Nephron progenitor cell (in vitro differentiated cells): ENCODE data around the gene TIMM10B.
A peak's percentile ranks its signal among the peaks of the same experiment; 100 is the strongest.

Experiments used
- DNase-seq: peaks from one replicate; pipeline ENCODE4 v3.0.0; 2021
- H3K27ac Mint-ChIP-seq: 2 replicates; pipeline ENCODE4 v1.8.0; 2021; ENCODE audit warnings: mild to moderate bottlenecking, moderate library complexity, mixed read lengths
- H3K27me3 Mint-ChIP-seq: 2 replicates; pipeline ENCODE4 v1.8.0; 2021; ENCODE audit warnings: mild to moderate bottlenecking, low read depth, mixed read lengths; ENCODE audit not compliant: poor library complexity
- H3K36me3 Mint-ChIP-seq: 2 replicates; pipeline ENCODE4 v1.8.0; 2021; ENCODE audit warnings: low read depth, mixed read lengths
- H3K4me1 Mint-ChIP-seq: 2 replicates; pipeline ENCODE4 v1.8.0; 2021; ENCODE audit warnings: mixed read lengths
- H3K4me3 Mint-ChIP-seq: 2 replicates; pipeline ENCODE4 v1.8.0; 2021; ENCODE audit warnings: mild to moderate bottlenecking, moderate library complexity, mixed read lengths
- H3K9me3 Mint-ChIP-seq: 2 replicates; pipeline ENCODE4 v1.8.0; 2021; ENCODE audit warnings: mild to moderate bottlenecking, moderate library complexity, mixed read lengths
- TF ChIP-seq, protein P1 (sequence below): fragments of 200-600 bp; sonication (generic); IDR thresholded peaks from 2 replicates; pipeline ENCODE4 v1.5.0; 2021; ENCODE audit warnings: antibody characterized with exemption

Gene TIMM10B

DNA sequence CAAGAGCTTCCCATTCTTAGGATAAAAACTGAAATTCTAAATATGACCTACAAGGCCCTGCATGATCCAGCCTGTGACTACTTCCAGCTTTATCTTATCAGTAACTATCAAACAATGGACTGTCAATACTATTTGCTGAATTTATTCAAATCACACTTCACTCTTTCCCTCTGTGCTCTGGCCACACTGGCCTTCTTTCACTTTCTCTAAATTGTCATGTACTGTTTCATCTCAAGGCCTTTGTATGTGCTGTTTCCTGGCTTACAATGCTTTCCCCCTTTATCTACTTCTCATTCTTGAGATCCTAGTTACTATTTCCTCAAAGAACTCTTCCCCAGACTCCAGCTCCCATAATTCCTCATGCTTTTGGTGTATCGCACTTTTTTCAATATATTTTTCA, 5.6 kb downstream of the TIMM10B start:
- H3K27ac Mint-ChIP-seq, result no peak overlapping the region
- no peak overlapping the region for H3K4me3 Mint-ChIP-seq
- no peaks in the 10 kb centered on the region for H3K9me3 Mint-ChIP-seq
- no peaks in the 10 kb centered on the region for H3K27me3 Mint-ChIP-seq
- TF ChIP-seq, protein P1, sequence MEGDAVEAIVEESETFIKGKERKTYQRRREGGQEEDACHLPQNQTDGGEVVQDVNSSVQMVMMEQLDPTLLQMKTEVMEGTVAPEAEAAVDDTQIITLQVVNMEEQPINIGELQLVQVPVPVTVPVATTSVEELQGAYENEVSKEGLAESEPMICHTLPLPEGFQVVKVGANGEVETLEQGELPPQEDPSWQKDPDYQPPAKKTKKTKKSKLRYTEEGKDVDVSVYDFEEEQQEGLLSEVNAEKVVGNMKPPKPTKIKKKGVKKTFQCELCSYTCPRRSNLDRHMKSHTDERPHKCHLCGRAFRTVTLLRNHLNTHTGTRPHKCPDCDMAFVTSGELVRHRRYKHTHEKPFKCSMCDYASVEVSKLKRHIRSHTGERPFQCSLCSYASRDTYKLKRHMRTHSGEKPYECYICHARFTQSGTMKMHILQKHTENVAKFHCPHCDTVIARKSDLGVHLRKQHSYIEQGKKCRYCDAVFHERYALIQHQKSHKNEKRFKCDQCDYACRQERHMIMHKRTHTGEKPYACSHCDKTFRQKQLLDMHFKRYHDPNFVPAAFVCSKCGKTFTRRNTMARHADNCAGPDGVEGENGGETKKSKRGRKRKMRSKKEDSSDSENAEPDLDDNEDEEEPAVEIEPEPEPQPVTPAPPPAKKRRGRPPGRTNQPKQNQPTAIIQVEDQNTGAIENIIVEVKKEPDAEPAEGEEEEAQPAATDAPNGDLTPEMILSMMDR, result no peak
- peaks cover 15% of the 10 kb centered on the region for H3K4me1 Mint-ChIP-seq
- peaks cover 19% of the 10 kb centered on the region for H3K36me3 Mint-ChIP-seq
- no peak for DNase-seq

DNA sequence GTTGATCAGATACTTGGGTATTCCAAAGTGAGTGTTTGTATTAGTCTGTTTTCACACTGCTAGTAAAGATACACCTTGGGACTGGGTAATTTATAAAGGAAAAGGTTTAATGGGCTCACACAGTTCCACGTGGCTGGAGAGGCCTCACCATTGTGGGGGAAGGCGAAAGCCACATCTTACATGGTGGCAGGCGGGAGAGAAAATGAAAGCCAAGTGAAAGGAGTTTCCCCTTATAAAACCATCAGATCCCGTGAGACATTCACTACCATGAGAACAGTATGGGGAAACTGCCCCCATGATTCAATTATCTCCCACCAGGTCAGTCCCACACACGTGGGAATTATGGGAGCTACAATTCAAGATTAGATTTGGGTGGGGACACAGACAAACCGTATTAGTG, 7.0 kb downstream of the TIMM10B start:
- no peak for DNase-seq
- no peak overlapping the region for H3K4me3 Mint-ChIP-seq
- H3K9me3 Mint-ChIP-seq, result no peaks in the 10 kb centered on the region
- H3K27ac Mint-ChIP-seq, result no peak overlapping the region
- H3K36me3 Mint-ChIP-seq, result peaks cover 9% of the 10 kb centered on the region
- no peaks in the 10 kb centered on the region for H3K27me3 Mint-ChIP-seq
- peaks cover 3% of the 10 kb centered on the region for H3K4me1 Mint-ChIP-seq
- TF ChIP-seq, protein P1, result no peak

DNA sequence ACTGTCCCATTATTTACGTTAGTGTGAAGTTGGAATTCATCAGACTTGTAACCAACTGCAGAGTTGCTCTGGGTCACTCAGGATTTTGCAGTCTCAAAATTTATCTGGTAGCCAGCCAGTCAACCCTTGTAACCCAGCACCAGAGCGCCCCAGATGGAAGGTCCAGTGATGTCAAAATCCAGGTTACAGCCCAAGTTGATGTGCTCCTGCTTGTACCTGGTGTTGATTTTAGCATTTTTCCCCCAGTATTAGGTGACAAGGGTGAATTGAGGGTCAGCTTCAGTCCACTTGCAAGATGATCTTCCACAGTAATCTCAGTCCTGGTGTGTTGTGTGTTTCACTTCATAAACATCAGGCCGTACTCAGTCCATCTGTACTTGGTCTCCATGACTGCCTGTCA, 7.5 kb downstream of the TIMM10B start:
- H3K9me3 Mint-ChIP-seq, result no peaks in the 10 kb centered on the region
- no peak overlapping the region for H3K4me3 Mint-ChIP-seq
- H3K36me3 Mint-ChIP-seq, result peaks cover 6% of the 10 kb centered on the region
- TF ChIP-seq, protein P1, result no peak
- no peaks in the 10 kb centered on the region for H3K4me1 Mint-ChIP-seq
- peak overlapping the region; percentile 11 for H3K27ac Mint-ChIP-seq
- no peaks in the 10 kb centered on the region for H3K27me3 Mint-ChIP-seq
- DNase-seq, result no peak

DNA sequence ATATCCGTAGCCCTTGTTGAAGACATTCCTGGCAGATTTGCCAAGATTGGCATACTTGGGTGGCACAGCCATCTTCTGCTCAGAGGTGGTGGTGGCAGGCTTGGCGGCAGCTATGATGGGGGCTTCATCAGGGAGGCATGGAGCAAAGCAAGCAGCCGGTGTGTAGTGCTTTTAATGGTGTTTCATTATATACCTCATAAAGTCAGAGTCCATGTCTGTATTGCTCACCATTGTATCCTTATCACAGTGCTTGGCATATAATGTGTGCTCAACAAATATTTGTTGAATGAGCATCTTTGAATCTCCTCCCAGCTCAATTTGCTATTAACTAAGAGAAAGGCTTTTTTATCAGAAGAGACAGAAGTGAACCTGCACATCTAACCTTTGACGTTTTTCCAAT, 8.0 kb downstream of the TIMM10B start:
- no peak for DNase-seq
- Mint-ChIP-seq H3K36me3 (peaks cover 6% of the 10 kb centered on the region), H3K9me3 (no peaks in the 10 kb centered on the region), H3K4me3 (no peak overlapping the region), H3K27me3 (no peaks in the 10 kb centered on the region), H3K4me1 (no peaks in the 10 kb centered on the region), H3K27ac (peak overlapping the region; percentile 11)
- TF ChIP-seq, protein P1, result no peak

DNA sequence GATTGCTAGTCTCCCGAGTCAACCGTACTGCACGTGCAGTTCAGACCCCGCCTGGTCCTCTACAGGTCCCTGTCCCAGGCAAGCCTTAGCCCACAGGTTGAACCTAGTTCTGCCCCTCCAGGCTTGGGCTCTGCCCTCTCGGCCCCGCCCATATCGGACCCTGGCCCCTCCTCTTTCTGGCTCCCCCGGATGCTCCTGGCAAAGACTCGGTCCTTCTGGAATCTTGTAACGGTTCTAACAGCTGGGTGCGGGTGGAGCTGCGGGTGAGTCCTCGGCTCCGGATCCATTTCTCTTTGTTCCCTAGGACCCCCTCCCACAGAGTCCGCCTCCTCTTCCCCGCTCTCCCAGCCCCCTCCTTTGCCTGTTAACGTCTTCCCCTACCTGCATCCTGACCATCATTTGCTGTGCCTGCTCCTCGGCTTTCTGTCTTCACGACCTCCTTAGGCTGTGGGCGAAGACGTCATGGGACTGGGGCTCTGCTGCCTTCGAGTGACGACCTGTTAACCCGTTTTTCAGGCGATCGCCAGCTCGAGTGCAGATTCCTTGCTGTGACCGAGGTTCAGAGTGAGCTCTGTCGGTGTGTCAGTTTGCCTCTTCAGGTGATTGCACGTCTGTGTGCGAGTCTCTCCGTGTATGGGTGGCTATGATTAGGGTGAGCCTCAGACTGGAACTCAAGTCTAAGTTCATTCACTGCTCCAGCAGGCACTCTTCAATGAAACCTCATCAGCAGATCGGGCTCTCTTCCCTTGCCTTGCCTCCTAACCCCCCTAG, 16.0 kb downstream of the TIMM10B start, which contains the start of gene DNHD1:
DNHD1 (plus strand) TSS at position 212 of the 771 bp plus-strand sequence. CDS start 936 bp downstream, outside the sequence.
- Mint-ChIP-seq H3K27ac (peak within 1 kb of the TSS; percentile 30), H3K9me3 (no peaks in the 10 kb centered on the region), H3K27me3 (no peaks in the 10 kb centered on the region), H3K36me3 (peaks cover 20% of the 10 kb centered on the region), H3K4me1 (peaks cover 5% of the 10 kb centered on the region), H3K4me3 (no peak within 1 kb of the TSS)
- TF ChIP-seq, protein P1, result no peak
- DNase-seq, result no peak

DNA sequence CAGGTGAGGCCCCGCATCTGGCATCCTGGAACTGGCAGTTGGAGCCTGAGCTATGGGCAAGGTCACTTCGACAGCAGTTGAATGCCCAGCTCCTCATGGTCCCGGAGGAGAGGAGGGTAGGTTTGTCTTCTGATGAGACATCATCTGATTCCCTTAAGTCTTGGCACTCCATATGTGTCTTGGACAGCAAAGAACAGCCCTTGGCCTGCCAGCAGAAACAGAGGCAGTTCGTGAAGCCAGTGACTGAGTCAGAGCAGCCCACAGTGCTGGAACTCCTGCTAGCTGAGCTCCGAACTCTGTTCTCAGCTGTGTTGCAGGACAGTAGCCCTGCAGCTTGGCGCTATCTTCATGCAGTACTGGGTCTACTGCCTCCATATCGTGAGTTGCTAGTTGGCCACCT, 16.8 kb downstream of the TIMM10B start:
- Mint-ChIP-seq H3K36me3 (peaks cover 24% of the 10 kb centered on the region), H3K4me1 (peaks cover 5% of the 10 kb centered on the region), H3K27ac (no peak overlapping the region), H3K27me3 (no peaks in the 10 kb centered on the region), H3K9me3 (no peaks in the 10 kb centered on the region), H3K4me3 (no peak overlapping the region)
- TF ChIP-seq, protein P1, result no peak
- no peak for DNase-seq
